Activated CD4-positive, alpha-beta T cell treated with anti-CD3 and anti-CD28 coated beads, Interleukin-2, amount 50 U/mL, for 1 hour (primary cell): Measurements from ENCODE around the gene UBTD1.
"Not testable (repeated sequence)": the region's sequence is repeated elsewhere in the genome, so short reads cannot be mapped to it uniquely, and the experiment has no call there.

ENCODE experiments used
- DNase-seq: peaks from one replicate; pipeline ENCODE4 v3.0.0-alpha.2; 2020

The UBTD1 gene

DNA sequence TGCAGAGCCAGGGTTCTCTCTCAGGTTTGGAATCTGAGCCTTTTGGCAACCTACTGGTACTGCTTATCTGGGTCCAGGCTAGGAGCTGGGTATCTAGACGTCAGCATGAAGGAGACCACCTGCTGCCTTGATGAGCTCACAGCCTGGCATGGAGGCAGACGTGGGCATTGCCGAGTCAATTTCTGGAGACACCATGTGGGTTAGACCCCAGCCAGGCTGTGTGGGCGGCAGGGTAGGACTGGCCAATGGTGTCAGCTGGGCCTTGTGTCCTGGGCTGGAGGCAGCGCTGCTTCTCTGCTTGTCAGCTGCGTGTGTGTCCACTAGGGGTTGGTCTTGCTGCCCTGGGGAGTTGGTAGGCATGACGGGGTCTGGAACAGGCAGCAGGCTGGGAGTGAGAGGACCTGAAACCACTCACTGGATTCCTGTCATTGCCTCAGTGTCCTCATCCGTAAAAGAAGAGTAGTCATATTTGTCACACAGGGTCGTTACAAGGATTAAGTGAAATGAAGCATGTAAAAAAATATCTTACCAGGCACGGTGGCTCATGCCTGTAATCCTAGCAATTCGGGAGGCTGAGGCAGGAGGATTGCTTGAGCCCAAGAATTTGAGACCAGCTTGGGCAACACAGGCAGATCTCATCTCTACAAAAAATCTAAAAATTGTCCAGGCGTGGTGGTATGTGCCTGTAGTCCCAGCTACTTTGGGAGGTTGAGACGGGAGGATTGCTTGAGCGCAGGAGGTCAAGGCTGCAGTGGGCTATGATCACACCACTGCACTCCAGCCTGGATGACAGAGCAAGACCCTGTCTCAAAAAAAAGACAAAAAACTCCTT is 42.2 kb downstream of the UBTD1 start:
- no peak for DNase-seq

DNA sequence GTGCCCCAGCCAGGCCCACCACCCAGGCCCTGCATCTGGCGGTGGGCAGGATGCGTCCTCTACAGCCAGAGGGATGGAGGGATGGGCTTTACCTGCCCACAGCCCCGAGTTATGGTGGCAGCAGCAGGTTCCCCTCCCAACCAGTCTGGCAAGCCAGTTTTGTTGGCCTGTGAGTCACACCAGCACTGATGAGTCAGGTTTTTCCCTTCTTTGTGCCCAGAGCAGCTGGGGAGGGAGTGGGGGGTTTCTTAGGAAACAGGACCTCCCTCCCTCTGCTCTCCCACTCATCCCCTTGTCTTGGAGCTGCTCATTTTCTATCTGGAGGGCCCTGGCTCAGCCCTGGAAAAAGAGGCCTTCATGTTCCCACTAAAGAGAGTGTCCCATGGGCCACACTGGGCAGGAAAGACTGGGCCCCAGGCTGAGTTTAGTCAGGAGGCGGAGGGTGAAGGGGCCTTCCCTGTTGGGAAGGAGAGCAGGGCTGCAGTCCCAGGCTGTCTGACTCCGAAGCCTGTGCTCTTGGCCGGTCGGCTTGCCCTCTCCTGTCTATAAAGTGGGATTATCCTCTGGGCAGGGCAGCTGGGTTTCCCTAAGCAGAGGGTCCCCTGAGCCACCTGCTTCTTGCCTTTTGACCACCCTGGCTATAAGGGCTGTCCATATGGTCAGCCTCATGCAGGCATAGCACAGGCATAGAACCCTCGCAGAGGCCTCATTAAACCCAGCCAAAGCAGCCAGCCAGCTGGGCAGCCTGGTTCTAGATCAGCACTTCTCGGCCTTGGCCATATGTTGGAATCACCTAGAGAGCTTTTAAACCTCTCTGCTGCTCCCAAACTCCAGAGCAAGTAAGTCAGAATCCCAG is 43.7 kb downstream of the UBTD1 start:
- DNase-seq = no peak

DNA sequence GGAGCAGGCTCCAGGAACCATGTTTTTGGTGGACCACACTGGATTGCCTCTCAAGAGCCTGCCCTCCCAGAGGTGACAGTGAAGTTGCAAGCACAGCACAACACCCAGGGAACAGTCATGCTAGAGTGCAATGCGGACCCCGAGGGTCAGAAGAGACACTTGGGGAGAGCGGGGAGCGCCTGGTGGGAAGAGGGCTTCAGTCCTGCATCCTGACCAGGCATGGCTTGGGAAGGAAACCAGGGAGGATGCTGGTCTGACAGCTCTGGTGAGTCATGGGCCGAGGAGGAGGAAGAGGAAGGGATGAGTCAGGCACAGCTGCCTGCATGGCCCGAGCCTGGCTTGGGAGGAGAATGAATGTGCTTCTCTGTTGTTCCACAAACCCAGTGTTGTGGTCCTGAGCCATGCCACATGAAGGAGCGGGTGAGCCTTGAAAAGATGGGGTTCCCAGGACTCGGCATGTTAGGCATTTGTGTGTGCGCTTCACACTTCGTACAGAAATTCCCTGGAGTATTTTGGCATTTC is 44.4 kb downstream of the UBTD1 start:
- peak; percentile 2 for DNase-seq

DNA sequence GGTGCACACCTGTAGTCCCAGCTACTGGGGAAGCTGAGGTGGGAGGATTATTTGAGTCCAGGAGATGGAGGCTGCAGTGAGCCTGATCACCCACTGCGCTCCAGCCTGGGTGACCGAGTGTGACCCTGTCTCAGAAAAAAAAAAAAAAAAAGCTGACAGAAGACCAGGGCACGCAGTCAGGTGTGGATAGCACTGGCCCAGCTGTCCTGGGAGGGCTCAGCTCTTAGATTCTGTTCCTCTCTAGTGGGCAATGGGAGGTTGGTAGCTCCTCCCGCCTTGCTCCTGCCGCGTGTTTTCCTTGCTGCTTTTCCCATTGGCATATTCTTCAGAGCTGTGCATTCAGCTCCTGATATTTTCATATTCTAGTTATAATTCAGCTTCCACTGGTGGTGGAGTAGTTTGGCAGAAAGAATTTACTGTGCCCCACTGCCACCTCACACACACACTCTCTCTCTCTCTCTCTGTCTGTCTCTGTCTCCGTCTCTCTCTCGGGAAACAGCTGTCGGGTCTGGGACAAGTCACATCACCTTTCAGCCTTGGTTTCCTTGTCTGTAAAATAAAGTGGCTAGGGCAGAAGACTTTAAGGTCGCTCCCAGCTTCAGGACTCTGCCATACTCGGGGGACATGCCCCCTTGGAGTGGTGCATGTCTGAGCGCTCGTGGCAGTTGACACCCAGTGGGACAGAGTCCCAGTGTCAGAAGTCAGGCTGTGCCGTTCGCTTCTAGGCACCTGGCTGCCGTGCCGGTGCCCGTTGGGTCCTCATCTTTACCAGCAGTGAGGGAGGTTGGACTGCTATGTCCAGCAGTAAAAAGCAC is 47.9 kb downstream of the UBTD1 start:
- no peak for DNase-seq

DNA sequence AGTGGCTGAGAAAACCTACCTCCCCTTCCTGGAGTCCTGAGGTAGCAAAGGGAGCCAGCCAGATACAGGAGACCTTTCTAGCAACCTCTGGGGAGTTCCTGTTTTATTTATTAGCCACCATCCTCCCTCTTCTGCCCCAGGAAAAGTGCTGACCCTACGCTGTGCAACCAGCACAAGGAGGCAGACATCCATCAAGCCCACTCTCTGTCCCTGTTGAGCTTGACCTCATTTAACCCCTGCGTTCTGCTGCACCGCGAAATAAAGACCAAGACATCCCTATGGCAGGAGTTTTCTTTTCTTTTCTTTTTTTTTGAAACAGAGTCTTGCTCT is 48.5 kb downstream of the UBTD1 start:
- no peak for DNase-seq

DNA sequence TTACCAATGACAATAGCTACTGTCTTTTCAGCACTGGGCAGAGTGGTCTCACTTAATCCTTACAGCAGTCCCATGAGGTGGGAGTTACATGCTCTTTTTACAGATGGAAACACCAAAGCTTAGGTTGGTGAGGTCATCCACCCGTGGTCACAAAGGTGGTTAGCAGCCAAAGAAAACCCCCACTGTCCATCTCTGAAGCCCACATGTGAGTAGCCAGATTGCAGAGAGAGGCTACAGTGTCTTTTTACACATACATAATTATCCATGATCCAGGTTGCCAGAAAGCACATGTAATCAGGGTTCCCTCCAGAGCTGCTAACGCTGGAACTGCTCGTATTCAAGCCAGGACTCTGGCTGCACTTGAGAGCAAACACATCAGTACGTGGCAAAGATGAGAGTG is 49.2 kb downstream of the UBTD1 start:
- DNase-seq = no peak

DNA sequence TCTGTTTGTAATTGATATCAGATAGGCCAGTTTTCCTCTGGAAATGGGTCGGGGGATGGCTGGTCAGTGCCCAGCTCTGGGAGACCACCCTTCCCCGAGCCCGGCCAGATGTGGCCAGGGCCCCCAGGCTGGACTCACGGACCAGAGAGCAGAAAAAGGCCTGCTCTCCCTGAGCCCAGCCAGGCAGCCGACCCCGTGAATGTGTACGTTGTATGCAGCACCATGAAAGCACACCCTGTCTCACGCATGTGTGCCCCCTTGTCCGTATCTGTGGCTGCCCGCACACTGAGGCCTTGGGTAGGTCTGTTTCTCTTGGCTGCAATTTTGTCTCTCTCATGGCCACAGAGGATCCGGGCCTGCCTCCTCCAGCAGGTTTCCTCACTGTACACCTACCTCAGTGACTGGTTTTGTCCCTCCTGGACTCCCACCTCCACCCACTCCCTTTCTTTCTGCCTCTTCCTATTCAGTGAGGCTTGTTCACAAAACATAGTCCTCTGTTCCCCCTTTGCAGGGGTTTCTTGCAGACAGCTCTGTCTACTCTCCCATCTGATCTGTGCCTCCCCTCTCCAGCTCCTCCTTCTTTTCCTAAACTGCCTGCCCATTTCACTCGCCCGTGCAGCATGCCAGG is 50.2 kb downstream of the UBTD1 start:
- no peak for DNase-seq

DNA sequence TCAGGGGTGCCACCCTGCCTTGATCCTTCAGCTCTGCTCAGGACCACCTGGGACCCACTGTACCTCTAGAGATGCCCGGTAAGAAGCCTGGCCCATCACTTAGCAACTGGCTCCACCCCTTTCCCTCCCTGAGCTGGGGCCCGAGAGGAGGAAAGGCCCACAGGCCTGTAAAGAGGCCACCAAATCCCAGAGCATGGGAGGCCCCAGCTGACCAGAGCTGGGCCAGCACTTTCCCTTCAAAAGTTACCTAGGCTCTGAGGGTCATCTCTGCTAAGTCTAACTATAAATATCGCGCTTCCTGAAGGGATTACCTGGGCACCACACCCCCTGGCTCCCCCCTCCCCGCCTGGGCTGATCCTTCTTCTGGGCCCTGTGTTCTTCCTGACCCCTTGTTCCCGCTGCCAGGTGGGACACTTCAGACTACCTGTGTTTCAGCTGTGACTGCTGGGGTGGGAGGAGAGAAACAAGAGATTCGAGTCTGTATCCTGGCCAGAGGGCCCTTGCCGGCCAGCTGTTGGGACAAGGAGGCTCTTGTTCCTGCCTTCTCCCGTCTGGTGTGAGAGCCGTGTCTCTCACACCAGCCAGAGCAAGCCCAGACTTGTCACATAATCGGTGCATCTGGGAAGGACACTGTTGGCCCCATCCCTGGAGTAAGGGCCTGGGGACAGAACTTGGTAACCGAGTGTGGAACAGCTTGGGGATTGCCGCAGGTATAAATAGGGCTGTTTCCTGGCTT is 51.0 kb downstream of the UBTD1 start:
- DNase-seq = no peak

DNA sequence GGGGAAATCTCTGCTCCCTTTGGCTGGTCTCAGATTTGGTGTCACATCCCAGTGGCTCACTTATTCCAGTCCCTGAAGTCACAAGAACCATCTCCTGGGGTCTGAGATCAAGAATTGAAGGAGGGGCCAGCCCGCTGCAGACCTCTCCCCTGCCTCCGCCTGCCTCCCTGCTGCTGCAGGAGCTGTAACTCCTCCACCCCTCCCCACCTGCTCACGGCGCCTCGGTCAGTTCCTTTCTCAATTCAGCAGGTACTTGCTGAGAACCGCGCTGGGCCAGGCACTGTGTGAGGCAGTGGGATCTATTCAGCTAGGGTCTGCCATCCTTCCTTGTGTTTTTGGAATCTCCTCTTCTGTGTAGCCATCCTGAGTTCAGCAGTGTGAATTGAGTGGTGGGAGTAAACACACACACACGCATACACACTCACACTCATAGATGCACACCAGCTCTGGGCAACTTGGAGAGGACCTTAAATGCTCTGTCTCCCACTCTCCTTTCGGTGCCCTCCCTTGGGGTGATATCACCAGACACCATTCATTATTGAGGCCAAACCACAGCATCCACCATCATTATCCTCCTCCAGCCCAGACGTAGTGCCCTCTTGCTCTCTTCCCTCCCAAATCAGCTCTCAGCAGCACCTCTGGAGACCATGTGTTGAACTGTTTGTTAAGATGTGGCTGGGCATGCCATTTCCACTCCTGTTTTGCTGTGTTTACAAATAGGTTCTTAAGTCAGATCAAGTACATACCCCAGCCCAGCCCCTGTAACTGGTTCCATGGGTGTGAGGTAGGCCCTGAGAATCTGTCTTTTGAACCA is 51.8 kb downstream of the UBTD1 start:
- no peak for DNase-seq

DNA sequence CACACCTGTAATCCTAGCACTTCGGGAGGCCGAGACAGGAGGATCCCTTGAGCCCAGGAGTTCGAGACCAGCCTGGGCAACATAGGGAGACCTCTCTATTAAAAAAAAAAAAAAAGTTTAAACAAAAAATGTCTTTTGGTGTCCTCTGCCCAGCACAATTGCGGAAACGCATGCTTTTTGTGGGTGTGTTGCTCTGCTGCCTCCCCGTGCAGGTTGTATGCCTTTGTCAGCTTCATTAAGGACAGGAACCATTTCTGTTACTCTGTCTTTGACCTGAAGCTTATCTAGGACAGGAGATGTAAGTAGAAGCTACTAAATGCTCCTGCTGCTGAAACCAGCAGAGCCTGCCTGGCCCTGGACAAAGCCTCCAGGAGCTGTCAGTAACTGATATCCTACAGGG is 52.5 kb downstream of the UBTD1 start:
- no peak for DNase-seq

DNA sequence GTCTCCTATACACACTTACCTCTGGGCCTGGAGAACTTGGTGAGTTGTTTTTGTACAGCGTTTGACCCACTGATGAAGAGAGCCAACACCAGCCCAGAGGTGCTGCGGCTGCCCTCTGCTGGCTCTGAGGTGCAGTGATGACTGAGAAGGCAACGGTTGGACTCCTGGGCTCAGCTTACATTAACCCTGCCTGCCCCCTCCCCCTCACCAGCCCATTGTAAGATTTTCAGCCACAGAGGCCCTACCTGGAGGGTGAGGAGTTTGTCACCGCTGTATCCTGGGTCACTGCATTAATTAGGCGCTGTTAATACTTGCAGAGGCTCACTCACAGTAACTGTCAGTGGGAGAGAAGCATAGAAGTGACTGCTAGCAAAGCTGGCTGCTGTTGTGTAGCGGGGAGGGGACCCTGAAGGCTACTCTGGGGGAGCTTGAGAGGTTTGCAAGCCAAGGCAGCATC is 54.9 kb downstream of the UBTD1 start:
- DNase-seq = peak; percentile 59

DNA sequence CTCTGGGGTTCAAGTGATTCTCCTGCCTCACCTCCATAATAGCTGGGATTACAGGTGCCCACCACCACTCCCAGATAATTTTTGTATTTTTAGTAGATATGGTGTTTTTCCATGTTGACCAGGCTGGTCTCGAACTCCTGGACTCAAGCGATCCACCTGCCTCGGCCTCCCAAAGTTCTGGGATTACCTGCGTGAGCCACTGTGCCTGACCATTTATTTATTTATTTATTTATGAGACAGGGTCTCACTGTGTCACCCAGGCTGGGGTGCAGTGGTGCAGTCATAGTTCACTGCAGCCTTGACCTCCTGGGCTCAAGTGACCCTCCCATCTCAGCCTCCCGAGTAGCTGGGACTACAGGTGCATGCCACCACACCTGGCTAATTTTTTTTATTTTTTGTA is 55.6 kb downstream of the UBTD1 start:
- not testable (repeated sequence) for DNase-seq

DNA sequence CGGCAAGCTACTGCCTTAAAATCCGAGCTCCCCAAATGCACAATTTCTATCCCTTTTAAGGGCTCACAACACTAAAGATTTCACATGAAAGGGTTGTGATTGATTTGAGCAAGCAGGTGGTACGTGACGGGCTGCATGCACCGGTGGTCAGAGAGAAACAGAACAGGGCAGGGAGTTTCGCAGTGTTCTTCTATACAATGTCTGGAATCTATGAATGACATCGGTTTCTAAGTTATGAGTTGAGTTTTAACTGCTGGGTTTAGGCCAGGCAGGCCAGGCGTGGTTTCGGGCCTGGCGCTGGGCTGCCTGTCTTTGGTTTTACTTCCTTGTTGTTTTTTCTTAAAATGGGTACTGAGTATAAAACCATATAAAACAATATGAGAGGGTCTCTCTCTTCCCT is 56.8 kb downstream of the UBTD1 start:
- not testable (repeated sequence) for DNase-seq

DNA sequence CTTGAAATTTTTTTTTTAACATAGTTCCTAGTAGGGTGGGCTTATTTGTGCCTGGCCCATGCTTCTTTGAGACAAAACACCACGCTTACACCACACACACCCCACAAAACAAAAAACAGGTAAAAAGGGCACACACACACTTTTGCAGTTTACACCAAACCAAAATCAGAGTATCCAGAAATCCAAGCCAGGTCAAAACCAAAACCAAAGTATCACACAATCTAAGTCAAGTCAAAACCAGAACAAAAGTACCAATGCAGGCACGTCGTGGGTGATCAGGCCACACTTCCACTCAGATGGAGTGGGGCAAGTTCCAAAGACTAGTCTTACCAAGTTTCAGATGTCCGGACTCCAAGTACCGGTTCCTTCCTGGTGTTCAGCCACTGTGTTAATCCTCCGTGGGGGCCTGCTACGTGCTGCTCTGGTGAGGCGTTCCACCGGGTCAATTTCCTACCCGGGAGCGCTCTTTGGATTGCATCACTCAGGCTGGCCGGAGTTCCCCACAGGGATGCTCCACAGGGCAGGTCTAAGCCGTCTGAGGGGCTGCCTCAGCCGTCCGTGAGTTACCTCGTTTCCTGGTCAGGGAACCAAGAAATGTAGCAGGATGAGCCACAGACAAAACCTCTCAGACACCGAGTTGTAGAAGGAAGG is 62.1 kb downstream of the UBTD1 start:
- not testable (repeated sequence) for DNase-seq

DNA sequence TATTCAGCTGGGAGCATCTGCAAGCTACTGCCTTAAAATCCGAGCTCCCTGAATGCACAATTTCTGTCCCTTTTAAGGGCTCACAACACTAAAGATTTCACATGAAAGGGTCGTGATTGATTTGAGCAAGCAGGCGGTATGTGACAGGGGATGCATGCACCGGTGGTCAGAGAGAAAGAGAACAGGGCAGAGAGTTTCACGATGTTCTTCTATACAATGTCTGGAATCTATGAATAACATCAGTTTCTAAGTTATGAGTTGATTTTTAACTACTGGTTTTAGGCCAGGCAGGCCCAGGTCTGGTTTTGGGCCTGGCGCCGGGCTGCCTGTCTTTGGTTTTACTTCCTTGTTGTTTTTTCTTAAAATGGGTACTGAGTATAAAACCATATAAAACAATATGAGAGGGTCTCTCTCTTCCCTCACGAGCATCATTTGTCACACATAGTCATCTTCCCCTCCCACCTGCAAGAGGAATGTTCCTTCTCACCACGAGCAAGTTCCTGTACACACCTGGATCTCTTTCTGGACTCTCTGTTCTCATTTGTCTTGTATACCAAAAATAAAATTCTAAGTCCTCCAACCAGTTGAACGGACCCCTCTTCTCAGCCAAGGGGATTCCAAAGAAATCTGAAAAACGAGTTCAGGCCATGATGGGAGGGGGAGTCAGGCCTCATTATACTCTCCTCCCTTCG is 62.8 kb downstream of the UBTD1 start:
- DNase-seq = not testable (repeated sequence)

DNA sequence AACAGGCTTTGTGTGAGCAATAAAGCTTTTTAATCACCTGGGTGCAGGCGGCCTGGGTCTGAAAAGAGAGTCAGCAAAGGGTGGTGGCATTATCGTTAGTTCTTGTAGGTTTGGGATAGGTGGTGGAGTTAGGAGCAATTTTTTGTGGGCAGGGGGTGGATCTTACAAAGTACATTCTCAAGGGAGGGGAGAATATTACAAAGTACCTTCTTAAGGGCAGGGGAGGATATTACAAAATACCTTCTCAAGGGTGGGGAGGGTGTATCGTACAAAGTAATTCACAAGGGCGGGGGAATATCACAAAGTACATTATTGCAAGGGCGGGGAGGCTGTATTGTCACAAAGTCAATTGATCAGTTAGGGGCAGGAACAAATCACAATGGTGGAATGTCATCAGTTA is 63.6 kb downstream of the UBTD1 start:
- DNase-seq = not testable (repeated sequence)

DNA sequence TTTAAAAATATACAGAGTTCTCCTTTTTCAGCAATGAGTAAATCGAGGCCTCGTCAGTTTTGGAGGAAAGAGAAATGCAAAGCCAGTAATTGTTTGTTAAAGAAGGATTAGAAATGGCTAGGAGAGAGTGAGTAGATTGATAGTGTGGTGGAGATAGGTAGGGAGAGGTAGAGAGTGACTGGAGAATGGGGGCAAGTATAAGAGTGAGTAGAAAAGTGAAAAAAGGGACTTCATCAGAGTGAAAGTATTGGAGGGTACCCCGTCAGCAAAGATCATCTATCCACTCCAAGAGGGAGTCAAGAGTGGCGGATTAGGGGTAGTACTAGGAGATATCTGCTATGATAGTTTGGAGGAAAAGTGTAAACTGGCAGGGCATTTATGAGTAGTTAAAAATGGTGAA is 64.6 kb downstream of the UBTD1 start:
- DNase-seq = no peak

DNA sequence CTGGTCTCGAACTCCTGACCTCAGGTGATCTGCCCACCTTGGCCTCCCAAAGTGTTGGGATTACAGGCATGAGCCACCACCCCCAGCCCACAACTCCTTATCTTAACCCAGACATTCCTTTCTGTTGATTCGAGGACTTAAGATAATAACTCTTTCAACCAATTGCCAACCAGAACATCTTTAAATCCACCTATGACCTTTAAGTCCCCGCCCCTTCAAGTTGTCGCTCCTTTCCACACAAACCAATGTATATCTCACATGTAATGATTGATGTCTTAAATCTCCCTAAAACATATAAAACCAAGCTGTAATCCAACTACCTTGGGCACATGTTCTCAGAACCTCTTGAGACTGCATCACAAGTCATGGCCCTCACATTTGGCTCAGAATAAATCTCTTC is 66.1 kb downstream of the UBTD1 start:
- DNase-seq = no peak

DNA sequence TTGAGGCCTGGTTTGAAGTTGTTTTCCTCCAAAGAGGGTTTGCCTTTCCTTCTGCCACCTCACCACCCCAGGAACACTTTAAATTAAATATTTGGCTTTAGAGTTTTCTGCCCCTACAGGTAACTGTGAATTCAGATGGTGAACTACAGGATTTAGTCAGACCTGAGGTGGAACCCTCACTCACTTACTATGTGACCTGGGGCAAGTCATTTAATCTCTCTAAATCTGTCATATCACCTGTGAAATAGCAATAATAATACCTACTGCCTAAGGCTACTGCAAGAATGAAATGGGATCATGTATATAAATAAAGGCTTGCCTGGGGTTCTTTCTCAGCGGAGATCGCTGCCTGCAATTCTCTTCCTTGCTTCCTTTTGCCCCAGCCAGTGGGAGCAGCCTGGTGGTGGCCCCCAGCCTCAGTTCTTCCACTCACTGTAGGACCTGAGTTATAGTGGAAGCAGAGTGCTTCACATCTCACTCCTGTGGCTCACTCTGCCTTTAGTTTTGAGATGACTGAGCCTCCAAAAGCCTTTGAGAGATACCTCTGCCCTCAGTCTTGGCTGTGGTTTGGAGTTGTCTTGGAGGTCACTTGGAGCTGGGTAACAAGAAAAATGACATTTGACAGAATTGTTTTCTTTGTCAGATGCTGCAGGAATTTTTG is 67.7 kb downstream of the UBTD1 start:
- no peak for DNase-seq
